Measurements from ENCODE around the gene ABCF1.

GRCh38 chr6:30556066-30556905 lies 15.0 kb upstream of the ABCF1 start, which contains the start of gene GNL1:
- TF ChIP-seq CTCF (conservative IDR thresholded peaks at IDR 0.05 in 1 of 2, IDR thresholded peaks at IDR 0.05 in 1 of 2; ENCODE audit: extremely low read depth in 1 of 2, insufficient read depth in 1 of 2, low read depth in 1 of 2, low read length in 2 of 2) = no peak
- no peak for TF ChIP-seq EZH2 (IDR thresholded peaks at IDR 0.05; ENCODE audit: borderline replicate concordance, low read length)
